GM12892 (cell line): ENCODE data around the gene EXOC3L4.

Experiments
- DNase-seq: peaks from one replicate; pipeline ENCODE4 v3.0.0; 2011; ENCODE audit not compliant: insufficient read length
- FAIRE-seq: peaks from 2 replicates; lab custom pipeline; 2011; peaks lifted over from hg19 to GRCh38; lab: Jason Lieb, UNC
- POLR2A ChIP-seq: IDR thresholded peaks from 2 replicates; pipeline ENCODE4 v1.6.1; 2011; ENCODE audit warnings: low read depth, low read length, control low read depth
- POLR2AphosphoS5 ChIP-seq: IDR thresholded peaks from 2 replicates; pipeline ENCODE4 v1.6.1; 2011; ENCODE audit warnings: low read depth, low read length, control low read depth
- TAF1 ChIP-seq: IDR thresholded peaks from 2 replicates; pipeline ENCODE4 v1.6.1; 2011; ENCODE audit warnings: low read depth, mild to moderate bottlenecking, control low read depth, low read length, borderline replicate concordance

EXOC3L4 gene

DNA sequence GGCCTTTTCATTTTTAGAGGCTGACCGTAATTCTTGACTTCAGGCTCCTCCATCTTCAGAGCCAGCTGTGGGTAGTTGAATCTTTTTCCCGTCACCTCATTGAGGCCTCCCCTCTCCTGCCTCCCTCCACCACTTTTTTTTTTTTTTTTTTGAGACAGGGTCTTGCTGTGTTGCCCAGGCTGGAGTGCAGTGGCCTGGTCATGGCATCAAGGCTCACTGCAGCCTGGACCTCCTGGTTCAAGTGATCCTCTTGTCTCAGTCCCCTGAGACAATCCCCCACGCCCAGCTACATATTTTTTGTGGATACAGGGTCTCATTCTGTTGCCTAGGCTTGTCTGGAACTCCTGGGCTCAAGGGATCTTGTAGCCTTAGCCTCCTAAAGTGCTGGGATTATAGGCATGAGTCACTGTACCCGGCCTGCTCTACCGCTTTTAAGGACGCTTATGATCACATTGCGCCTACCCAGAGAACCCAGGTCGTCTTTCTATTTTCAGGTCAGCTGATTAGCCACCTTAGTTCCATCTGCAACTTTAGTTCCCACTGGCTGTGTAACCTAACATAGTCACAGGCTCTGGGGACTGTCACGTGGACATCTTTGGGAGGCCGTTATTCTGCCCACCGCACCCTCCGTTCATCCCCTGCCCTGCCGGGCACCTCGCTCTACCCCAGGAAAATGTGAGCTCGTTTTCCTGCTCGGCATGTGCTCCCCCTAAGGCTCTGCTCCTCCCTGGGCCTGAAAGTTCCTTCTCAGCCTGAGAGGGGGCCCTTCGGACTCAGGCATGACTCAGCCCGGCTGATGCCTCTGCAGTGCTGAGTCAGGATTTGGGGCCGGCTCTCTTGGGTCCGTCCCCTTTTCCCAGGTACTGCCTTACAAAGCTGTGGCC lies 42.1 kb downstream of the EXOC3L4 start:
- FAIRE-seq (no peak), DNase-seq (no peak)
- TF ChIP-seq TAF1, result no peak
- no peak for TF ChIP-seq POLR2AphosphoS5
- TF ChIP-seq POLR2A, result no peak

DNA sequence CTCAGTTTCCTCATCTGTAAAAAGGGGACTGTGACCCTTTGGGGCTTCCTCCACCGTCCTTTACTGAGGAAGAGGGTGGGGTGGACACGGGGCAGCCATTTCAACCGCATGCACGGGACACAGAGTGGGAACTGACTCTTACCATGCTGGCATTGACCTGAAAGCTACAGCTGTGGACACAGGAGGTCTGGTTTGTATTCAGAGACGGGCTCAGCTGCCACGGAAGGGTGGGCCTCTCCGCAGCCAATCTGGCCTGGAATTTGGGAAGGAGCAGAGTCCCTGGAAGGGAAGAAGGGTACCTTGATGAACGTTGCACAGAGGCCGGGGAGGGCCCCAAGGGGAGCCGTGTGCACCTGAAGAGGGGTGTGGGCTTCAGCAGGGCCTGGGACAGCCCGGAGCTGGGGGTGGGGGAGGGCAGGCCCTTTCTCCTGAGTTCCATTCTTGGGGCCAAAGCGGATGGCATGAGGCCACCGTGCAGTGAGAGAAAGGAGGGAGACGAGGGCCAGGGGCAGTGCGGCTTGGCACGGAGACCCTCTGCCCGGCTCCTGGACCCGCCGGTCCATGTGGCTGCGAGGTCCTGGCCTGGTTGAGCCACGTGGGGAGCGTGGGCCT lies 43.3 kb downstream of the EXOC3L4 start:
- TF ChIP-seq POLR2A, result no peak; the same call in 1 of the 2 replicates
- no peak for TF ChIP-seq TAF1
- no peak for TF ChIP-seq POLR2AphosphoS5
- DNase-seq (no peak), FAIRE-seq (no peak)

DNA sequence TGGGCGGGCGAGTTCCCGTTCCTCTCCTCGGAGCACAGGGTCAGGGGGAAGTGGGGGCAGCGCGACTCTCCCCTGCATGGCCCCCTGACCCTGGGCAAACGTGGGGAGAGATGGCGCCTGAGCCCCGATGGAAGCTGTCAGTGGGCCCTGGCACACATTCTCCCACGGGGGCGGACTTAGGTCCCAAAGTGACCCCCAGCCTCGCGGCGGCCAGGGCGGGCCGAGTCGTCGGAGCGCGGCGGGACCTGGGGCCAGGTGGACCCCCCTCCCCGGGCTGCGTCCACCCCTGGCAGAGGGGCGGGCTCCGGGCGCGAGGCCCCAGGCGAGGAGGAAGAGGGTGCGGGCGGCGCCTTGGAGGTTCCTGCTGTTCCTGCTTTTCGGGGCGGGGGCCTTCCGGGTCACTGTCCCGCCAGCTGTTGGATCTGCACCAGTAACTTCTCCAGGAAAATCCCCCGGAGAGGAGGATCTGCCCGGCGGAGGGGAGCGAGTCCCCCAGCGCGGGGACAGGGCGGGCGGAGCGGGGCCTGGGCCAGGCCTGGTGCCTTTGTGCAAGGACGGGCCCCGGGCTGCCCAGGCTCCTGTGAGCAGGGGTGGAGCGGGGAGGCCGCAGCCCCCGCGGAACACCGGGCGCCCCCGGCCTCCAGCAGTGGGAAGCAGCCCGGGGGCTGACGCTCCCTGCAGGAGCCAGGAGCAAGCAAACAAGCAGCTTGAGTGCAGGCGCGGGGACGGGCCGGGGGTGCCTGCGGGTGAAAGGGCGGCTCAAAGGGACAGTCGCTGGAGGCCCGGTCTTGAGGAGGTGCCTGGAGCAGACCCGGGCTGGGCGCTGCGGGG lies 44.0 kb downstream of the EXOC3L4 start:
- TF ChIP-seq POLR2A, result no peak
- no peak for TF ChIP-seq POLR2AphosphoS5
- no peak for TF ChIP-seq TAF1
- FAIRE-seq (no peak), DNase-seq (no peak)

DNA sequence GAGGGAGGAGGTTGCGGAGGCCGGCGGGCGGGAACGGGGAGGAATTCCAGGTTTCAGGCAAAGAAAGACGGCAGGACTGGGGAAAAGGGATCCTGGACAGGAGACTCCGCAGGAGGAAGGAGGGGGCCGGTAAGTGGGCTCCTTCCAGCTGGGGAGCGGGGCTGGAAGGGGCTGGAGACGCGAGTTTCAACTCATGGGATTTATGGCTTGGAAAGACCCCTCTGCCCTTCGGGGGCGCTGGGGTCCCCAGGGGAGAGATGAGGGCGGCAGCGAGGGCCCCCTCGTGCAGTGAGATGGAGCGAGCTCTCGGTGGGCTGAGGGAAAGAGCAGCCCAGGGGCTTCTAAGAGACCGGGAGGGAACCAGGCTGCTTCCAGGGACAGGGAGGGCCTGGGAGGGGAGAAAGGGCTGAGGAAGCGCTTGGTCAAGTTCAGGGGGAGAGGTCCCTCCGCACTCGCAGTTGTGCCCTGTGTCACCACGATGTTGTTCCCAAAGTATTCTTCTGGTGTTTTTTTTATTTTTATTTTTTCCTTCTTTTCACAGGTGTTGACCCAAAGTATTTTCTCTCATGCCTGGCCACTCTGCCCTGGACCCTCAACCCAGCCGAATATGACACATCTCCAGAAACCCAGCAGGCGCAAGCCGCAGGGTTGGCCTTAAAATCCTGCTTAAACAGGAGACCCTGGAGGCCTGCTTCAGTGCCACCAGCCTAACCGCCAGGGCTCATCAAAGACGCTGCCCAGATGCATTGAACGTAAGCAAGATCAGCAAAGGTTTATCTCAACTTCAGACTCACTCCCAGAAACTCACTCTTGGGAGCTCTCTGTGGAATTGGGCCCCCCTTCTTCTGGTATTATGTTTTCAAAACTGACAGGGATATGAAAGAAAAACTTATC lies 44.9 kb downstream of the EXOC3L4 start:
- DNase-seq (no peak), FAIRE-seq (no peak)
- TF ChIP-seq POLR2AphosphoS5, result no peak
- TF ChIP-seq POLR2A, result no peak
- no peak for TF ChIP-seq TAF1

DNA sequence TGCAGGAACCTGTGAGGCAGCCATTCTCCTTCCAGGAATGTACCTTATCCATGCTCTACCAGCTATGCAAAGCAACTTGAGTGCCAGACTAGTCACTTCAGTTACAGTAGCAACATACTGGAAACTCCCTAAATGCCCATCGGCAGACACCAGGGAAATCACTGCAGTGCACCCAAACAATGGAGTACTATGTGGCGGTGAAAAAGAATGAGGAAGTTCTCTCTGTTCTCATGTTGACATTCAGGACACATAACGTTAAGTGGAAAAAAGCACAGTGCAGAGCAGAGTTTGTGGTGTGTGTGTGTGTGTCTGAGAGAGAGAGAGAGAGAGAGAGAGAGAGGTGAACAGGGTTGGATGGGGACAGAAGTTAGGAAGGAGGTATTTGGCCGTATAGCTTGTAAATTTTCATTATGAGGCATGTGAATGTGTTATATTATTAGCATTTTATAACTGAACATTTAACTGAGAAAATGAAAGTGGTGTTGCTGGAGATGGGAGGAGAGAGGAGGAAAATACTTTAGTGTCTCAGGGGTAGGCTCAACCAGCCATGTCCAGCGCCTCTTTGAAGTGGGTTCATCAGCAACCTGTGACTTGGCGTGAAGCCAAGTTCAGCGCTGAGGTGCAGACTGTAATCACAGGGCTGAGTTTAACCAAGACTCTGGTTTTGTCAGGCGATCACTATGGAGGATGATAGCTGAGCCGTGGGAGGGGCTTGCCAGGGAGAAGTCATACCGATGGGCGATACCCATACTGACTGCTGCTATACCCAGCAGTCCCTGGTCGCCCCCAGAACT lies 46.0 kb downstream of the EXOC3L4 start:
- no peak for DNase-seq
- TF ChIP-seq TAF1 (no peak), POLR2A (no peak), POLR2AphosphoS5 (0 out of 2 replicates have a peak, but pooled peaks have one; percentile 25)
- FAIRE-seq, result peak; percentile 86

DNA sequence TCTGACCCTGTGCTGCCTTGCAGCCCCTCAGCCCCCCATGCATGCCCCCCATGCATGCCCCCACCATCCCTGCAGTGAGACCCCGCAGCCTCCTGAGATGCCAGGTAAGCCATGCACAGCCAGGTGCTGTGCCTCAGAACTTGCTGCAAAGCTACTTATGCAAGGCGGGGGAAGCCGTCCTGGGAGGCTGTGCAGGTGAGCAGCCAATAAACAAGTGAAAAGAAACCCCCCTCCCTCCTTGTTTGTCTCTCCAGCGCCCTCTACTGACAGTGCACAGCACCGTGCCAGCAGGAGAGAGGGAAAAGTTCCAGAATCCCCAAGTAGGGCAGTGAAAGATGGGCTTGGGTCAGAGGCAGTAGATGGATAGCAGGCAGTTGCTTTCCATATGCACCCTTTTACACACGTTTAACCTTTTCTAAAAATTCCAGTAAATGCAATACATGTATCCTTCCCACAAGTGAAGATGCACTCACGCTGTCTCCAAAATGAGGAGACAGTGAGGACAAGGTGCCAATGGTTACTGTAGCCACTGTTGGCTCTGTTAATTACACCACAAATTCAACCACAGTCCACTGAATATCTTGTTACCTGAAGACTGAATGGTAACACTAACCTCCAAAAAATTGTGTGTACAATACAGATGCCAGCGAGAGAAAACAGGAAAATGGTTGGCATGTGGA lies 46.7 kb downstream of the EXOC3L4 start:
- DNase-seq (no peak), FAIRE-seq (no peak)
- TF ChIP-seq POLR2A, result no peak
- no peak for TF ChIP-seq TAF1
- no peak for TF ChIP-seq POLR2AphosphoS5

DNA sequence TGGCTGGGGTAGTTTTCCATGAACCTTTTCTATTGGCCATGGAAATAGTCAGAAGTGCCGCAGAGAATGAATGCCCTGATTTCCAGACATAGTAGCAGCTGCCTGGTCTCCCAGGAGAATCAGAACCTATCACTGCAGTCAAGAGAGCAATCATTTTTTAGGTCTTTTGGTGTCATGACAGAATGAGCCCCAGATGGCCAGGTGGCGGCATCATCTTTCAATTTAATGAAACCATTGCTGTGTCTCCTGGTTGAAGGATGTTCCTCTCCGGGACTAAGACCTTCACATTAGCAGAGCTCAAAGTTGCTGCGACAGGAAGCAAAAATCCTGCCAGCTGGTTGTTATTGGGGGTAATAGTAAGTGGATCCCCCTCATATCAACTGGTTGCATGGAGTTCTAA lies 47.5 kb downstream of the EXOC3L4 start:
- no peak for DNase-seq
- no peak for TF ChIP-seq POLR2AphosphoS5
- no peak for TF ChIP-seq TAF1
- FAIRE-seq, result no peak

DNA sequence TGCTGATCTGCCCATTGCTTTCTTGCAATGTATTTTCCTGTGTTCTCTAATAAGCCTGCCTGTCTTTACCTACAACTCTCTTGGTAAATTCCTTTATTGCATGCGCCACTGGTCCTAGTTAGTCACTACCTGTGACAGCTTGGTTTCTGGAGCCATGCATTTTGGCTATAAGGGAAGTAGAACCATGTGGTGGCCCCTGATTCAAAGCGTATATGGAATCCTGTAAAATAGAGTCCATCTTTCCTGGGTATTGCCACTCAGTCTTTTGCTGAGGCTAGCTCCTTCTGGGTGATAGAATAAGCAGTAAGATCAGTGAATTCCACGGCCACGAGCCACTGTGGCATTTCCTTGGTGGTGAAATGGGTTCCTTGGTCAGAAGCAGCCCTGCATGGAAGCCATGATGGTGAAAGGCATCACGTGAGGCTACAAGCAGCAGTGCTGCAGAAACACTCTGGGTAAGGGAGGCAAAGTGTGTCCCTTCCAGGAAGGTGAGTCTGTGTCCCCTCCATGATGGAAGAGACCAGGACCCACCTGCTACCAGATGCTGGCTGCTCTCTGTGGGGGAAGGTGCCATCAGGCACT lies 48.3 kb downstream of the EXOC3L4 start:
- no peak for FAIRE-seq
- no peak for DNase-seq
- TF ChIP-seq POLR2A (no peak), TAF1 (no peak), POLR2AphosphoS5 (no peak)

DNA sequence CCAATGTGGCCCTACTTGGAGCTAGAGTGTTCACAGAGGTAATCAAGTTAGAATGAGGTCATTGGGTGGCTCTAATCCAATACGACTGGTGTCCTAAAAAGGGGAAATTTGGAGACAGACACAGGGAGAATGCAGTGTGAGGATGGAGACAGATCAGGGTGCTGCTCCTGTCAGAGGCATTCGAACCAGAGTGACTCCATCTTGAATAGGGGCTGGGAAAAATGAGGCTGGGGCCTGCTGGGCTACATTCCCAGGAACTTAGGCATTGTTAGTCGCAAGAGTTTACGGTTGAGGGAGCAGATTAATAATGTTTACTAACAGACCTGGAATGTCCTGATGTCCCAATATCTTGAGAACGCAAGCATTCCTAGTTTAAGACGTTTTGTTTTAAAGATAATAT lies 49.0 kb downstream of the EXOC3L4 start:
- DNase-seq (no peak), FAIRE-seq (no peak)
- TF ChIP-seq POLR2AphosphoS5 (no peak), POLR2A (no peak), TAF1 (no peak)
